Cardiac fibroblast (primary cell): ENCODE measurements around the gene GLT6D1.

Experiments
- DNase-seq, 2 donors: peaks; one replicate each; pipeline versions ENCODE4 v3.0.0 to v3.0.0-alpha.2; 2010; ENCODE audit warnings: low read depth in 2 of 2
- H3K4me3 ChIP-seq, 2 donors: replicated peaks in 1 of 2; 1 replicate in 1 of 2; 2 replicates in 1 of 2; pipeline ENCODE4 v1.5.1; 2011; ENCODE audit warnings: low read depth in 2 of 2, low read length in 2 of 2, mild to moderate bottlenecking in 2 of 2, moderate library complexity in 1 of 2
- TF ChIP-seq, protein P1 (sequence below): IDR thresholded peaks from one replicate; pipeline ENCODE4 v1.5.1; 2011; ENCODE audit warnings: low read depth, mild to moderate bottlenecking, low read length, inconsistent platforms

Gene GLT6D1

DNA sequence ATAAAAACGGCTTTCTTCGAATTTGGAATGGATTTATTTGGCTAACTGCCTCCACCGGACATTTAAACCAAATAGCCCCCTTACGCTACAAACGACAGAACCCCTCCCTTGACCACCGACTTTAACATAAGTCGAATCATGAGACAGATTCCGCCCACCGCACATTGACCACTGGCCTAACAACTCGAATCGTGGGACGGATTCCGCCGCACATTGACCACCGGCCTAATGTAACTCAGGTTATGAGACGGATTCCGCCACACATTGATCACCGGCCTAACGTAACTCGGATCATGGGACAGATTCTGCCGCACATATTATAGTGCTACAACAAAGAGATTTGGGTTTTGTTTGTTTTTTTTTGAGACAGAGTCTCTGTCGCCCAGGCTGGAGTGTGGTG lies 21.1 kb upstream of the GLT6D1 start:
- TF ChIP-seq, protein P1, sequence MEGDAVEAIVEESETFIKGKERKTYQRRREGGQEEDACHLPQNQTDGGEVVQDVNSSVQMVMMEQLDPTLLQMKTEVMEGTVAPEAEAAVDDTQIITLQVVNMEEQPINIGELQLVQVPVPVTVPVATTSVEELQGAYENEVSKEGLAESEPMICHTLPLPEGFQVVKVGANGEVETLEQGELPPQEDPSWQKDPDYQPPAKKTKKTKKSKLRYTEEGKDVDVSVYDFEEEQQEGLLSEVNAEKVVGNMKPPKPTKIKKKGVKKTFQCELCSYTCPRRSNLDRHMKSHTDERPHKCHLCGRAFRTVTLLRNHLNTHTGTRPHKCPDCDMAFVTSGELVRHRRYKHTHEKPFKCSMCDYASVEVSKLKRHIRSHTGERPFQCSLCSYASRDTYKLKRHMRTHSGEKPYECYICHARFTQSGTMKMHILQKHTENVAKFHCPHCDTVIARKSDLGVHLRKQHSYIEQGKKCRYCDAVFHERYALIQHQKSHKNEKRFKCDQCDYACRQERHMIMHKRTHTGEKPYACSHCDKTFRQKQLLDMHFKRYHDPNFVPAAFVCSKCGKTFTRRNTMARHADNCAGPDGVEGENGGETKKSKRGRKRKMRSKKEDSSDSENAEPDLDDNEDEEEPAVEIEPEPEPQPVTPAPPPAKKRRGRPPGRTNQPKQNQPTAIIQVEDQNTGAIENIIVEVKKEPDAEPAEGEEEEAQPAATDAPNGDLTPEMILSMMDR = no peak
- no peak for DNase-seq
- H3K4me3 ChIP-seq = no peak overlapping the region

DNA sequence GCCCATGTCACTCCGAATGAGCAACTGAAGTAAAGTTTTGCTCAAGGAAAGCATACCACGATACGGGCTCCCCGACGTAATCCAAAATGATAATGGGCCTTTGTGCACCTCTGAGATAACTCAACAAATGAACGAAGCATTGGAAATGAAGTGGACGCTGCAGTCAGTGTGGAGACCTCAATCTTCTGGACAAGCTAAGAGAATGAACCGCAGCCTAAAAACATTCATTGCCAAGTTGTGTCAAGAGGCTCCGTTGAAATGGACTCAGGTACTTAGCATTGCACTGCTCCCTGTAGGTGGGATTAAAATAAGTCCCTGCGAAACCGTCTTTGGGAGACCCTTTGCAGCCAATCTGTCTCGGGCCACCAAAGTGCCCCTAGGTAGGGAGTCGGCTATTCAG lies 19.9 kb upstream of the GLT6D1 start:
- DNase-seq = no peak
- TF ChIP-seq, protein P1 = no peak
- H3K4me3 ChIP-seq = no peak overlapping the region

DNA sequence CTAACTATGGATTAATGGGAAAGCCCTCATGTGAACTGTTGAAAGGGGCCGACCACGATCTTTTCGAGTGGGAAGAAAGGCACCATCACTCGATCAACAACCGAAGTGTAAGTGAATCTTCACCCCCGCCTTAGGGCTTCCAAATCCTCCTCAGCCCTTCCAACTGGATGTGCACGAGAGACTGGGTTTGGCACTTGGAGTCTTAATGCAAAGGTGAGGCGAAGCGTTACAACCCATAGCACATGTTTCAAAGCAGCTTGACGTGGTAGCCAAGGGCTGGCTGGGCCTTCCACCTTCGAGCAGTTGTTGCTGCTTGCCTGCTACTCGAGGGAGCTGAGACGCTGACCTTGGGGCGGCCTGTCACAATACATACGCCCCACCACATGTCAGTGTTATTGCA lies 18.1 kb upstream of the GLT6D1 start:
- H3K4me3 ChIP-seq = no peak overlapping the region
- TF ChIP-seq, protein P1 = no peak
- DNase-seq = no peak

DNA sequence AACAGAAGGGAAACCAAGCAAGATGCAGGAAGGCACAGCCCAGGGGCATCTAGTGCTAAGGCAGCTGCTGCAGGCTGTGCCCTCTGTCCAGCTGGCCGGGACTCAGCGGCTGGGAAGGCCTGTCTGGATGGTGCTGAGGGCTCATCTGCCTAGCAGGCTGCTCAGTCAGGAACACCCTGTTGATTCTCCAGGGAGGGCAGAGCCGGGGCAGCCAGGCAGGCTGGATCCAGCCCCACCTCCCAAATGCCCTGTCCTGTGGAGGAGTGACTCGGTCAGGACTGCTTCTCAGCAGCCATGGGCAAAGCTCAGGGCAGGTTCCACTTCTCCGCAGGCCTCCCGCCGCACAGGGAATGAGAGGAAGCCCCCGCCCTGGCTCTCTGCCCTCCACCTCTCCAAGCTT lies 16.0 kb upstream of the GLT6D1 start:
- no peak for DNase-seq
- TF ChIP-seq, protein P1 = no peak
- H3K4me3 ChIP-seq = no peak overlapping the region

DNA sequence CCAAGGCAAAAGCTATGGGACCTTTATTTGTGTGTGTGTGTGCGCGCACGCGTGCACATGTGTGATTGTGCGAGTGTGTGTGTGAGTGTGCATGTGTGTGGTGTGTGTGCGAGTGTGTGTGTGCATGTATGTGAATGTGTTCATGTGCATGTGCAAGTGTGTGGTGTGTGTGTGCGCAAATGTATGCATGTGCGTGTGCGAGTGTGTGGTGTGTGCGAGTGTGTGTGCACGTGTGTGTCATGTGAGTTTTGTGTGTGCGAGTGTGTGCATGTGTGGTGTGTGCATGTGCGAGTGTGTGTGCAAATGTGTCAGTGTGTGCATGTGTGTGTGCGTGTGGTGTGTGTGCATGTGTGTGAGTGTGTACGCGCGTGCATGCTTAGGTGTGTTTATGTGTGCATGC lies 11.1 kb upstream of the GLT6D1 start:
- TF ChIP-seq, protein P1 = no peak
- DNase-seq = no peak
- H3K4me3 ChIP-seq = no peak overlapping the region

DNA sequence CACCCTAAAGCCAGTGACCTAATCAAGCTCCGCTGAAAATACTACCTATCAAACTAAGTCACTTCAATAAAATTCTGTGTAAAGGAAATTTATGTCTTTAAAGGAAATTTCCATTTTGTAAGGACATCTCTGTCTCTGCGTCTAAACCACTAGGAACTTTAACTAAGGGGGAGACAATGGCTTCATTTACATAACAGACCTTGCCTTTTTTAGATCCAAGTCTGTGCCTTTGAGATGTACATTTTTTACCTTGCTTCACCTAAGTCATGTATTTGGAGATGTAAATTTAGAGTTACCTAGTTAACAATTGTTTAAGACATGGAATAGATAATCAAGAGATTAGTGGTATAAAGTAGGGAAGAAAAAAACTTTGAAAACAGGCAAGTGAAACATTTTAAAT lies 10.2 kb upstream of the GLT6D1 start:
- TF ChIP-seq, protein P1 = no peak
- H3K4me3 ChIP-seq = no peak overlapping the region

More for the DNA sequence above, 10.2 kb upstream of the GLT6D1 start:
- DNase-seq = no peak
